IMR-90 (cell line): ENCODE data around the gene EYS. TPM values are rescaled to one million over a fixed set of nuclear protein-coding genes. Genes with fewer than 3 reads are reported as not detected.

Experiments
- ATAC-seq: fragments of 200-7000 bp; cut with Tn5 transposase; 2 replicates; pipeline ENCODE4 v1.9.1; 2020; ENCODE audit warnings: low read depth, mild to moderate bottlenecking, moderate library complexity
- BruUV-seq: library from RNA; stranded (reverse); fragments of 400-500 nt; replicated peaks from 2 replicates; lab custom pipeline; 2021; lab: Mats Ljungman, UMichigan
- CTCF ChIA-PET: fragments of 300-600 bp; formaldehyde crosslinking; extraction: SDS; loops from one replicate; lab custom pipeline; 2021; ENCODE audit warnings: antibody characterized with exemption; lab: Yijun Ruan, JAX
- POLR2A ChIA-PET: fragments of 300-600 bp; sonication (Branson Sonifier 250); formaldehyde crosslinking; loops from one replicate; lab custom pipeline; 2022; ENCODE audit warnings: antibody characterized with exemption; ENCODE audit not compliant: unreplicated experiment; lab: Charles Lee
- DNase-seq: peaks from one replicate; pipeline ENCODE4 v3.0.0; 2013
- H2AFZ ChIP-seq: replicated peaks from 2 replicates; pipeline ENCODE3; 2013; ENCODE audit warnings: low read length, mild to moderate bottlenecking; ENCODE audit not compliant: poor library complexity
- H2AK5ac ChIP-seq: 2 replicates; pipeline ENCODE4 v1.6.1; 2013; ENCODE audit warnings: low read depth, low read length, inconsistent platforms
- H2AK9ac ChIP-seq: replicated peaks from 2 replicates; pipeline ENCODE3; 2013; ENCODE audit warnings: mild to moderate bottlenecking, low read depth, low read length, moderate library complexity; ENCODE audit not compliant: poor library complexity
- H2BK120ac ChIP-seq: 2 replicates; pipeline ENCODE4 v1.6.1; 2013; ENCODE audit warnings: low read depth, low read length, inconsistent platforms
- H2BK15ac ChIP-seq: 3 replicates; pipeline ENCODE4 v1.6.1; 2013; ENCODE audit warnings: low read depth, low read length, inconsistent platforms
- H2BK20ac ChIP-seq: 2 replicates; pipeline ENCODE4 v1.6.1; 2013; ENCODE audit warnings: low read depth, mild to moderate bottlenecking, inconsistent platforms, low read length, moderate library complexity
- H2BK5ac ChIP-seq: 2 replicates; pipeline ENCODE4 v1.6.1; 2013; ENCODE audit warnings: mild to moderate bottlenecking, low read depth, low read length, inconsistent platforms; ENCODE audit not compliant: poor library complexity, severe bottlenecking
- H3K14ac ChIP-seq: replicated peaks from 2 replicates; pipeline ENCODE4 v1.6.1; 2013; ENCODE audit warnings: low read depth, low read length, inconsistent platforms
- H3K18ac ChIP-seq: 2 replicates; pipeline ENCODE4 v1.6.1; 2013; ENCODE audit warnings: low read depth, low read length, control low read depth
- H3K23ac ChIP-seq: 2 replicates; pipeline ENCODE4 v1.6.1; 2013; ENCODE audit warnings: low read depth, low read length, inconsistent platforms
- H3K27ac ChIP-seq: 2 replicates; pipeline ENCODE4 v1.5.1; 2013; ENCODE audit warnings: mild to moderate bottlenecking, control low read depth, low read length; ENCODE audit not compliant: insufficient read depth
- H3K27me3 ChIP-seq: 2 replicates; pipeline ENCODE4 v1.6.1; 2013; ENCODE audit warnings: low read length; ENCODE audit not compliant: control insufficient read depth, insufficient read depth
- H3K36me3 ChIP-seq: 2 replicates; pipeline ENCODE4 v1.6.1; 2013; ENCODE audit warnings: low read length, mixed read lengths; ENCODE audit not compliant: control insufficient read depth, insufficient read depth
- H3K4ac ChIP-seq: 2 replicates; pipeline ENCODE4 v1.6.1; 2013; ENCODE audit warnings: low read depth, low read length, inconsistent platforms
- H3K4me1 ChIP-seq: 2 replicates; pipeline ENCODE4 v1.6.1; 2013; ENCODE audit warnings: low read length, mixed read lengths; ENCODE audit not compliant: control insufficient read depth, insufficient read depth
- H3K4me2 ChIP-seq: 2 replicates; pipeline ENCODE4 v1.6.1; 2013; ENCODE audit warnings: low read depth, mild to moderate bottlenecking, control low read depth, low read length, moderate library complexity
- H3K4me3 ChIP-seq: 2 replicates; pipeline ENCODE4 v1.5.1; 2013; ENCODE audit warnings: low read depth, mild to moderate bottlenecking, control low read depth, low read length, moderate library complexity; ENCODE audit not compliant: insufficient read depth
- H3K56ac ChIP-seq: 2 replicates; pipeline ENCODE4 v1.6.1; 2013; ENCODE audit warnings: low read length, inconsistent platforms; ENCODE audit not compliant: insufficient read depth; ENCODE audit errors: extremely low read depth
- H3K79me1 ChIP-seq, 2 experiments: 2 replicates each; pipeline ENCODE4 v1.6.1; 2013; ENCODE audit warnings: low read length in 2 of 2, inconsistent platforms in 1 of 2, low read depth in 1 of 2
- H3K9ac ChIP-seq: 2 replicates; pipeline ENCODE4 v1.6.1; 2013; ENCODE audit warnings: low read depth, low read length, control low read depth
- H3K9me1 ChIP-seq: 2 replicates; pipeline ENCODE4 v1.6.1; 2013; ENCODE audit warnings: low read length, inconsistent platforms; ENCODE audit not compliant: insufficient read depth
- H3K9me3 ChIP-seq: 2 replicates; pipeline ENCODE4 v1.6.1; 2013; ENCODE audit warnings: low read length; ENCODE audit not compliant: control insufficient read depth, insufficient read depth
- H4K20me1 ChIP-seq: 2 replicates; pipeline ENCODE4 v1.6.1; 2013; ENCODE audit warnings: low read length, inconsistent platforms; ENCODE audit not compliant: insufficient read depth
- H4K5ac ChIP-seq: 2 replicates; pipeline ENCODE4 v1.6.1; 2013; ENCODE audit warnings: mild to moderate bottlenecking, low read depth, low read length, control low read depth
- H4K8ac ChIP-seq, 2 experiments: 2 replicates each; pipeline ENCODE4 v1.6.1; 2013; ENCODE audit warnings: low read depth in 2 of 2, low read length in 2 of 2, control low read depth in 1 of 2, inconsistent platforms in 1 of 2
- H4K91ac ChIP-seq: 2 replicates; pipeline ENCODE4 v1.6.1; 2013; ENCODE audit warnings: low read depth, low read length, inconsistent platforms; ENCODE audit not compliant: insufficient read depth
- MAZ ChIP-seq: IDR thresholded peaks from 2 replicates; pipeline ENCODE4 v1.6.1; 2012; ENCODE audit warnings: low read depth, mild to moderate bottlenecking, low read length, improper control_type of control experiment, moderate library complexity, borderline replicate concordance
- SMC3 ChIP-seq: fragments of 150-350 bp; IDR thresholded peaks from 2 replicates; pipeline ENCODE4 v1.6.1; 2016; ENCODE audit warnings: low read depth, mild to moderate bottlenecking, antibody characterized with exemption, low read length, moderate library complexity
- WGBS, 2 experiments: methylation state at CpG; one replicate each; pipeline versions ENCODE4 v1.1.5 to v1.1.7; 2013; ENCODE audit warnings: missing lambda C conversion rate in 2 of 2; ENCODE audit not compliant: insufficient read length in 1 of 2; ENCODE audit errors: extremely low coverage in 2 of 2; 5-methylcytosine and 5-hydroxymethylcytosine counted together
- dilution Hi-C: fragments of 300-500 bp; cut with HindIII; formaldehyde crosslinking; loops from one replicate; pipeline ENCODE4 v1.14.3; 2018; ENCODE audit warnings: low sequenced_read_pairs; ENCODE audit not compliant: unreplicated experiment
- in situ Hi-C: fragments of 300-500 bp; cut with MboI; formaldehyde crosslinking; loops from 3 replicates; pipeline ENCODE4 v1.14.3; 2019; ENCODE audit warnings: low sequenced_read_pairs, inconsistent platforms, mixed read lengths
- intact Hi-C: fragments of 100-400 bp; cut with micrococcal nuclease; formaldehyde crosslinking; loops from 2 replicates; pipeline ENCODE4 v1.10.0; 2022
- polyA plus RNA-seq, 3 experiments: library from polyadenylated mRNA; depleted of rRNA; stranded (reverse); fragments of >200 nt; gene quantifications; 2 replicates each; pipeline ENCODE4 v1.2.3, GENCODE V29; 2012; ENCODE audit warnings: low replicate concordance in 1 of 3
- total RNA-seq: library from RNA; depleted of rRNA; stranded (reverse); fragments of >200 nt; gene quantifications from 2 replicates; pipeline ENCODE4 v1.2.3, GENCODE V29; 2012
- TF ChIP-seq, protein P1 (sequence below): fragments of 150-350 bp; IDR thresholded peaks from 2 replicates; pipeline ENCODE4 v1.6.1; 2017; ENCODE audit warnings: mild to moderate bottlenecking, antibody characterized with exemption, low read length, low read depth

Gene EYS
- total and polyA plus RNA-seq, 2 of the 4 experiments (the other 2 are of a cell fraction), result under 0.01 TPM; not detected in 1

- H4K8ac ChIP-seq, result no peak overlapping the region
- H3K4me1 ChIP-seq, result no peaks in the 10 kb centered on the region
- H3K27ac ChIP-seq, result no peak overlapping the region
- no TSS peak for BruUV-seq
- no peak overlapping the region for H2AFZ ChIP-seq
- H3K9me1 ChIP-seq, result no peaks in the 10 kb centered on the region
- H3K14ac ChIP-seq, result no peak overlapping the region
- H3K4ac ChIP-seq, result no peak overlapping the region
- no peaks in the 10 kb centered on the region for H3K27me3 ChIP-seq
- WGBS, 2 experiments, result no CpG with 5 or more reads among the region's 4 CpGs
- ChIA-PET POLR2A (no interaction called here), CTCF (interaction anchor here (0.9 kb wide), 1 partner anchor 14 kb away, joined by 3 read pairs; no protein-coding TSS in a partner anchor)
- no peak overlapping the region for H3K23ac ChIP-seq
- intact Hi-C loops, result no loop called here
- in situ Hi-C loops, result no loop called here
- H2AK9ac ChIP-seq, result no peak overlapping the region
- no peak overlapping the region for H3K4me2 ChIP-seq
- H3K9ac ChIP-seq, result no peak overlapping the region
- no peak for TF ChIP-seq MAZ
- no peak for TF ChIP-seq SMC3
- TF ChIP-seq, protein P1, sequence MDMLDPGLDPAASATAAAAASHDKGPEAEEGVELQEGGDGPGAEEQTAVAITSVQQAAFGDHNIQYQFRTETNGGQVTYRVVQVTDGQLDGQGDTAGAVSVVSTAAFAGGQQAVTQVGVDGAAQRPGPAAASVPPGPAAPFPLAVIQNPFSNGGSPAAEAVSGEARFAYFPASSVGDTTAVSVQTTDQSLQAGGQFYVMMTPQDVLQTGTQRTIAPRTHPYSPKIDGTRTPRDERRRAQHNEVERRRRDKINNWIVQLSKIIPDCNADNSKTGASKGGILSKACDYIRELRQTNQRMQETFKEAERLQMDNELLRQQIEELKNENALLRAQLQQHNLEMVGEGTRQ, result no peak
- H4K5ac ChIP-seq, result no peak overlapping the region
- H4K20me1 ChIP-seq, result no peaks in the 10 kb centered on the region
- no peak overlapping the region for H2BK15ac ChIP-seq
- ATAC-seq, result no peak
- no peak overlapping the region for H3K4me3 ChIP-seq
- no peak overlapping the region for H3K56ac ChIP-seq
- no peak overlapping the region for H2BK5ac ChIP-seq
- DNase-seq, result no peak
- no peaks in the 10 kb centered on the region for H3K9me3 ChIP-seq
- dilution Hi-C loops, result no loop called here
- H3K79me1 ChIP-seq, result no peaks in the 10 kb centered on the region
- H3K18ac ChIP-seq, result no peak overlapping the region
- H3K36me3 ChIP-seq, result no peaks in the 10 kb centered on the region
- H4K91ac ChIP-seq, result no peak overlapping the region
- H2BK120ac ChIP-seq, result no peak overlapping the region
- no peak overlapping the region for H2BK20ac ChIP-seq
- no peak overlapping the region for H2AK5ac ChIP-seq
Observed at GRCh38 chr6:64983089-64983488, 723.9 kb downstream of the EYS start.
